K562 (cell line): ENCODE measurements around the gene DENND2A. TPM values are rescaled to one million over a fixed set of nuclear protein-coding genes. Genes with fewer than 3 reads are reported as not detected.

ENCODE experiments used
- ATAC-seq: fragments of 200-7000 bp; cut with Tn5 transposase; 3 replicates; pipeline ENCODE4 v1.9.1; 2020; ENCODE audit warnings: moderate library complexity
- BruUV-seq: library from RNA; stranded (reverse); fragments of 400-500 nt; replicated peaks from 2 replicates; lab custom pipeline; 2021; lab: Mats Ljungman, UMichigan
- CTCF ChIA-PET: fragments of 300-600 bp; formaldehyde crosslinking; extraction: SDS; loops from one replicate; lab custom pipeline; 2021; ENCODE audit warnings: low intra/inter-chr PET ratio; lab: Yijun Ruan, JAX
- POLR2A ChIA-PET: fragments of 300-600, 350-650 bp; sonication (Branson Sonifier 250); formaldehyde crosslinking; extraction: SDS; loops from one replicate; lab custom pipeline; 2021; ENCODE audit warnings: antibody characterized with exemption, inconsistent platforms; lab: Yijun Ruan, JAX
- DNase-seq, 4 experiments: peaks; one replicate each; pipeline versions ENCODE4 v3.0.0 to v3.0.0-alpha.2; 2011 to 2018; ENCODE audit warnings: low spot score in 3 of 4, mixed read lengths in 3 of 4; ENCODE audit errors: extremely low read depth in 1 of 4
- FAIRE-seq: peaks from 2 replicates; lab custom pipeline; 2011; peaks lifted over from hg19 to GRCh38; lab: Jason Lieb, UNC
- H2AFZ ChIP-seq: 2 replicates; pipeline ENCODE4 v1.6.0; 2011; ENCODE audit warnings: low read depth, low read length, control low read depth, inconsistent platforms
- H3K27ac ChIP-seq: fragments of 200-600 bp; 3 replicates; pipeline ENCODE4 v1.8.0; 2011; ENCODE audit warnings: low read depth, mild to moderate bottlenecking, control low read depth, inconsistent platforms, low read length, moderate library complexity, mixed read lengths; ENCODE audit errors: extremely low read depth
- H3K27me3 ChIP-seq, 2 experiments: fragments of 300-600 bp in 1 of 2; 2 replicates in 1 of 2; 3 replicates in 1 of 2; pipeline versions ENCODE4 v1.6.0 to v1.8.0; 2011; ENCODE audit warnings: inconsistent platforms in 2 of 2, low read length in 2 of 2, mild to moderate bottlenecking in 1 of 2, mixed read lengths in 1 of 2, moderate library complexity in 1 of 2; ENCODE audit not compliant: control insufficient read depth in 2 of 2, insufficient read depth in 2 of 2
- H3K36me3 ChIP-seq: fragments of 300-600 bp; 3 replicates; pipeline ENCODE4 v1.8.0; 2011; ENCODE audit warnings: mild to moderate bottlenecking, low read length, inconsistent platforms; ENCODE audit not compliant: control insufficient read depth, insufficient read depth
- H3K4me1 ChIP-seq, 2 experiments: fragments of 200-600 bp in 1 of 2; replicated peaks in 1 of 2; 2 replicates in 1 of 2; 3 replicates in 1 of 2; pipeline versions ENCODE4 v1.5.1 to v1.8.0; 2011; ENCODE audit warnings: inconsistent platforms in 2 of 2, low read length in 2 of 2, mild to moderate bottlenecking in 1 of 2, mixed read lengths in 1 of 2, moderate library complexity in 1 of 2; ENCODE audit not compliant: control insufficient read depth in 2 of 2, insufficient read depth in 2 of 2
- H3K4me2 ChIP-seq: 2 replicates; pipeline ENCODE4 v1.6.1; 2011; ENCODE audit warnings: low read length, control low read depth, inconsistent platforms, mixed read lengths; ENCODE audit not compliant: insufficient read depth
- H3K4me3 ChIP-seq: fragments of 200-600 bp; sonication (generic), shearing (Covaris generic); 2 replicates; pipeline ENCODE4 v1.5.1; 2016; ENCODE audit warnings: control low read depth, inconsistent platforms
- H3K79me2 ChIP-seq: fragments of 200-600 bp; 3 replicates; pipeline ENCODE4 v1.8.0; 2011; ENCODE audit warnings: low read length, inconsistent platforms; ENCODE audit not compliant: control insufficient read depth, insufficient read depth
- H3K9ac ChIP-seq, 2 experiments: 2 replicates each; pipeline versions ENCODE4 v1.6.0 to v1.6.1; 2011; ENCODE audit warnings: low read depth in 2 of 2, low read length in 2 of 2, control low read depth in 1 of 2, inconsistent platforms in 1 of 2, mild to moderate bottlenecking in 1 of 2, mixed read lengths in 1 of 2; ENCODE audit not compliant: insufficient read depth in 1 of 2
- H3K9me1 ChIP-seq: one replicate; pipeline ENCODE4 v1.6.0; 2011; ENCODE audit warnings: inconsistent platforms, mild to moderate bottlenecking, low read length, moderate library complexity; ENCODE audit not compliant: control insufficient read depth, insufficient read depth
- H3K9me3 ChIP-seq: replicated peaks from 2 replicates; pipeline ENCODE4 v1.5.1; 2011; ENCODE audit warnings: low read depth, low read length, inconsistent platforms; ENCODE audit not compliant: control insufficient read depth, insufficient read depth
- H4K20me1 ChIP-seq: replicated peaks from 2 replicates; pipeline ENCODE4 v1.6.1; 2011; ENCODE audit warnings: low read length, inconsistent platforms, mixed read lengths; ENCODE audit not compliant: control insufficient read depth, insufficient read depth
- CTBP1 ChIP-seq: fragments of 450-650 bp; IDR thresholded peaks from 2 replicates; pipeline ENCODE4 v1.6.1; 2016; ENCODE audit warnings: borderline replicate concordance
- ESRRA ChIP-seq: fragments of 450-650 bp; IDR thresholded peaks from 2 replicates; pipeline ENCODE4 v1.6.1; 2014; ENCODE audit warnings: low read depth, mild to moderate bottlenecking, moderate library complexity, borderline replicate concordance
- ESRRB ChIP-seq: fragments of 250-450 bp; sonication (Bioruptor Pico); IDR thresholded peaks from 2 replicates; pipeline ENCODE4 v1.5.0; 2020; ENCODE audit warnings: mild to moderate bottlenecking, moderate library complexity, borderline replicate concordance
- FOXJ2 ChIP-seq: fragments of 200-800 bp; sonication (Bioruptor generic); IDR thresholded peaks from 2 replicates; pipeline ENCODE4 v1.6.1; 2016; ENCODE audit warnings: missing genetic modification characterization, missing compliant biosample characterization
- HNRNPUL1 ChIP-seq: fragments of 200-400 bp; formaldehyde crosslinking; IDR thresholded peaks from 2 replicates; pipeline ENCODE4 v1.6.1; 2017; ENCODE audit warnings: low read length
- MEIS2 ChIP-seq: fragments of 450-650 bp; IDR thresholded peaks from 2 replicates; pipeline ENCODE4 v1.6.1; 2014; ENCODE audit warnings: mild to moderate bottlenecking; ENCODE audit not compliant: partially characterized antibody
- RBM39 ChIP-seq: fragments of 200-400 bp; formaldehyde crosslinking; optimal IDR thresholded peaks from 2 replicates; pipeline ENCODE3; 2018; ENCODE audit warnings: low read depth, low read length
- SLC30A9 ChIP-seq: fragments of 250-450 bp; sonication (Bioruptor Pico); IDR thresholded peaks from 2 replicates; pipeline ENCODE4 v1.8.0; 2022; ENCODE audit warnings: mild to moderate bottlenecking, moderate library complexity
- SMAD3 ChIP-seq: fragments of 450-650 bp; formaldehyde crosslinking; conservative IDR thresholded peaks from 2 replicates; pipeline ENCODE4 v1.4.0; 2020; ENCODE audit warnings: mild to moderate bottlenecking
- SPI1 ChIP-seq: IDR thresholded peaks from 2 replicates; pipeline ENCODE4 v1.6.1; 2011; ENCODE audit warnings: low read depth, low read length, control low read depth, borderline replicate concordance
- ZBTB17 ChIP-seq: fragments of 450-650 bp; formaldehyde crosslinking; IDR thresholded peaks from 2 replicates; pipeline ENCODE4 v1.4.0; 2020; ENCODE audit warnings: mild to moderate bottlenecking
- WGBS: fragments of 100-300 bp; shearing (Covaris generic); methylation state at CpG from one replicate; pipeline ENCODE4 v1.1.6; 2016; ENCODE audit warnings: low coverage, mixed read lengths; ENCODE audit not compliant: insufficient coverage; ENCODE audit errors: missing lambda C conversion rate; 5-methylcytosine and 5-hydroxymethylcytosine counted together
- in situ Hi-C: fragments of 300-500 bp; cut with MboI; formaldehyde crosslinking; loops from 4 replicates; pipeline ENCODE4 v1.15.0; 2018; ENCODE audit warnings: inconsistent platforms, mixed read lengths
- intact Hi-C: fragments of 100-400 bp; cut with micrococcal nuclease; formaldehyde crosslinking; loops from 2 replicates; pipeline ENCODE4 v1.14.2; 2022
- polyA plus RNA-seq, 8 experiments: library from polyadenylated mRNA; depleted of rRNA in 4 of 8; stranded (reverse) in 5 of 8; unstranded in 3 of 8; fragments of >200 nt; fragmentation: Nextera tagmentation in 2 of 8; fragmentation: Illumina TruSeq in 1 of 8; extraction: Ambion mirVana in 2 of 8; extraction: Trizol in 1 of 8; gene quantifications; 2 replicates each; pipeline versions ENCODE4 v1.2.1 to v1.2.3, GENCODE V29; 2011 to 2014; ENCODE audit warnings: inconsistent platforms in 1 of 8, missing spikeins in 1 of 8
- total RNA-seq, 7 experiments: library from RNA; depleted of rRNA in 6 of 7; stranded (reverse); fragments of >200 nt in 6 of 7; fragmentation: Illumina TruSeq in 2 of 7; extraction: Trizol in 2 of 7; gene quantifications; 2 replicates each; pipeline versions ENCODE4 v1.2.1 to v1.2.3, GENCODE V29; 2011 to 2021; ENCODE audit warnings: low replicate concordance in 1 of 7
- TF ChIP-seq, protein P1 (sequence below): sonication (generic); formaldehyde crosslinking; IDR thresholded peaks from 2 replicates; pipeline ENCODE4 v1.8.1; 2023; ENCODE audit warnings: mild to moderate bottlenecking, missing genetic modification reagents

DENND2A gene
- total and polyA plus RNA-seq, 9 of the 15 experiments (the other 6 are each of a cell fraction or from before 2014, with no cell fraction given): not detected

DNA sequence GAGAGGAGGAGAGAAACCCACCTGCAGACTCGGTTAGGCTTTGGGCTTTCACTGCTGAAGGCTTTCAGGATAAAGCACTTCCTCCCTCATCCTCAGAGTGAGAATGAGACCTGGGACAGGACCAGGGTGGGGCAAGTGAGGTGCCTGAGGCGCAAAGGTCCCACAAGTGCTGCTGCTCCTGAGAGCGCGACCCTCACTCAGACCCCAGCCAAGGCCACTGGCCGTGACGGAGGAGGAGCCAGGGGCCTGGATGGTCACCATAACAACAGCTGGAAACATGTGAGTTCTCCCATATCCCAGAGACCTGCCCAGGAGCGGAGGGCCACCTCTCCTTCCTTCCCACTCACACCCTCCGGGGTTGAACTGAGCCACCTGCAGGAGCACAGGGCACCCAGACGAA lies 114.4 kb downstream of the DENND2A start:
- intact Hi-C loops: no loop called here
- Histone ChIP-seq H3K4me2 (no peak overlapping the region), H4K20me1 (peaks cover 10% of the 10 kb centered on the region; the same call in 1 of the 2 replicates), H3K27ac (no peak overlapping the region), H2AFZ (no peak overlapping the region), H3K9ac (peak overlapping the region in 1 of 2 experiments; percentile 57; a peak in 2 of 4 replicates), H3K4me1 (peaks cover 0 to 21% of the 10 kb centered on the region in 2 experiments; a peak in 3 of 5 replicates), H3K79me2 (no peaks in the 10 kb centered on the region), H3K27me3 (peaks cover 31 to 42% of the 10 kb centered on the region in 2 experiments), H3K9me1 (no peaks in the 10 kb centered on the region), H3K4me3 (no peak overlapping the region), H3K9me3 (no peaks in the 10 kb centered on the region), H3K36me3 (no peaks in the 10 kb centered on the region)
- ChIA-PET CTCF (no interaction called here), POLR2A (interaction anchor here (0.6 to 1.9 kb wide), 4 partner anchors 11 to 116 kb away, joined by 3 to 7 read pairs (median 3); no protein-coding TSS in a partner anchor)
- no TSS peak for BruUV-seq
- peak in 1 of 4 experiments; percentile 20 for DNase-seq
- in situ Hi-C loops: no loop called here
- ATAC-seq: peak; percentile 10
- TF ChIP-seq HNRNPUL1 (no peak), SPI1 (peak; percentile 67; the same call in 1 of the 2 replicates)
- 7% methylated on average over 9 of the region's 9 CpGs for WGBS
- no peak for FAIRE-seq

DNA sequence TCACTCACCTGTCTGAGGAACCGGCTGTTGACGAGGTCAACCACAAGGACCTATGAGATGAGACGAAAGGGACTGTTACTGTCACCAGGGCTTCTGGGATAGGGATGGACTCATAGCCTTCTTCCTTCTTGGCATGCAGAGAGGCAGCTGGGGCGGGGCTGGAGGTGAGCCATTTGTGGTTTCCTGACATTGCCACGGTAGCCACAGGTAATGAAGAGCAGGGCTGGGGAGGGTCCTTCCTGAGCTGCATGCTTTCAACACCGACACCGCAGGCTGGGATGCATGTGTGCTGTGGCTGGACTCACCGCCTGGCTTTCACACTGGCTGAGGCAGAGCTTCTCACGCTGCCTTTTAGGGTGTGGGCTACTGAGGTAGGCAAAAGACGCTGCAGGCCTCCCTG lies 114.9 kb downstream of the DENND2A start:
- intact Hi-C loops: no loop called here
- peak overlapping the region in 1 of 2 experiments; percentile 57; a peak in 2 of 4 replicates for H3K9ac ChIP-seq
- DNase-seq: peak in 3 of 4 experiments; percentile 23 to 56 (median 24)
- no peak overlapping the region for H3K27ac ChIP-seq
- ChIA-PET POLR2A (interaction anchor here (0.6 to 1.9 kb wide), 3 partner anchors 11 to 117 kb away, joined by 3 to 7 read pairs (median 3); no protein-coding TSS in a partner anchor), CTCF (no interaction called here)
- 2% methylated on average over 10 of the region's 10 CpGs for WGBS
- H3K36me3 ChIP-seq: no peaks in the 10 kb centered on the region
- FAIRE-seq: peak; percentile 51
- H4K20me1 ChIP-seq: peaks cover 10% of the 10 kb centered on the region; the same call in 1 of the 2 replicates
- in situ Hi-C loops: no loop called here
- H3K4me2 ChIP-seq: no peak overlapping the region; the same call in 1 of the 2 replicates
- H3K9me3 ChIP-seq: no peaks in the 10 kb centered on the region
- H3K27me3 ChIP-seq: peaks cover 26 to 38% of the 10 kb centered on the region in 2 experiments
- no peaks in the 10 kb centered on the region for H3K79me2 ChIP-seq
- ATAC-seq: peak; percentile 62
- peaks cover 0 to 21% of the 10 kb centered on the region in 2 experiments; a peak in 3 of 5 replicates for H3K4me1 ChIP-seq
- no TSS peak for BruUV-seq
- no peak overlapping the region for H2AFZ ChIP-seq
- no peaks in the 10 kb centered on the region for H3K9me1 ChIP-seq
- no peak overlapping the region for H3K4me3 ChIP-seq
- TF ChIP-seq, protein P1, sequence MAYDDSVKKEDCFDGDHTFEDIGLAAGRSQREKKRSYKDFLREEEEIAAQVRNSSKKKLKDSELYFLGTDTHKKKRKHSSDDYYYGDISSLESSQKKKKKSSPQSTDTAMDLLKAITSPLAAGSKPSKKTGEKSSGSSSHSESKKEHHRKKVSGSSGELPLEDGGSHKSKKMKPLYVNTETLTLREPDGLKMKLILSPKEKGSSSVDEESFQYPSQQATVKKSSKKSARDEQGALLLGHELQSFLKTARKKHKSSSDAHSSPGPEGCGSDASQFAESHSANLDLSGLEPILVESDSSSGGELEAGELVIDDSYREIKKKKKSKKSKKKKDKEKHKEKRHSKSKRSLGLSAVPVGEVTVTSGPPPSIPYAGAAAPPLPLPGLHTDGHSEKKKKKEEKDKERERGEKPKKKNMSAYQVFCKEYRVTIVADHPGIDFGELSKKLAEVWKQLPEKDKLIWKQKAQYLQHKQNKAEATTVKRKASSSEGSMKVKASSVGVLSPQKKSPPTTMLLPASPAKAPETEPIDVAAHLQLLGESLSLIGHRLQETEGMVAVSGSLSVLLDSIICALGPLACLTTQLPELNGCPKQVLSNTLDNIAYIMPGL (CRISPR knock-in tag): no peak
- TF ChIP-seq SLC30A9: no peak
- 0 out of 2 replicates have a peak, but pooled peaks have one; percentile 55 for TF ChIP-seq CTBP1
- TF ChIP-seq RBM39: no peak
- TF ChIP-seq SMAD3 (CRISPR knock-in tag): no peak
- peak; percentile 32 for TF ChIP-seq MEIS2
- no peak for TF ChIP-seq ZBTB17 (CRISPR knock-in tag)
- TF ChIP-seq ESRRA: peak; percentile 59; the same call in 1 of the 2 replicates
- no peak for TF ChIP-seq FOXJ2 (tag)
- no peak for TF ChIP-seq ESRRB (CRISPR knock-in tag)
